OCI-LY1 (cell line): ENCODE results near the gene VSIG4.

Experiments used
- EZH2 ChIP-seq: fragments of 200-600 bp; sonication (generic), shearing (Covaris generic); IDR thresholded peaks from 2 replicates; pipeline ENCODE4 v1.8.0; 2017; ENCODE audit warnings: borderline replicate concordance, mixed run types, mild to moderate bottlenecking, antibody characterized with exemption, low read length, moderate library complexity, mixed read lengths
- TF ChIP-seq, protein P1 (sequence below): fragments of 200-600 bp; sonication (generic), shearing (Covaris generic); IDR thresholded peaks from 2 replicates; pipeline ENCODE4 v1.5.1; 2017; ENCODE audit warnings: mild to moderate bottlenecking, antibody characterized with exemption, low read length, moderate library complexity, mixed read lengths

DNA sequence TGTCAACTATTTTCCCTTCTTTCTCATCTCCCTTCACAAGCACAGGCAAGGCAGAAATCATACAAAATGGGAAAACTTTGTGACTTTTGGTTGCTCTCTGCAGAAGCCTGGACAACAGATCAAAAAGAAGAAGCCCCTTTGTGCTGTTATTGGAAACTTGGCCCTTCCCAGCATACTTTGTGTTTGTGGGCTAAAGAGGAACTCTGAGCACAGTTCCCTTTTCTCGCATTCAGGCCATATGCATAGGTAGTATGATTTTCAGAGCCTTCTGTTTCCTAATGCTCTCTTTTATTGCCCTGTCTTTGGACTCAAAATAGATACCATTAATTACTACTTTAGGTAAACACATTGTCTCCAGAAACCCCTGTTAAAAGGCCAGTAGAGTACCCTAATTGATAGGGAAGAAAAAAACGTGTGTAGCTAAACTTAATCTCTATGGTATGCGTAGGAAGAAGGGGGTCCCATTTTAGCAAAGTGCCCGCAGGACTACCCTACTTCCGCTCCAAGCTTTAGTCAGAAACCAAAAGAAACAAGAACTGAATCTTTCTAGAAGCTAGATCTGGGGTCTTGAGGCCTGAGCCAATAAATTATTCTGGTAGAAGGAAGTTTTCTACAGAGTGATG, 26.6 kb downstream of the VSIG4 start:
- TF ChIP-seq, protein P1, sequence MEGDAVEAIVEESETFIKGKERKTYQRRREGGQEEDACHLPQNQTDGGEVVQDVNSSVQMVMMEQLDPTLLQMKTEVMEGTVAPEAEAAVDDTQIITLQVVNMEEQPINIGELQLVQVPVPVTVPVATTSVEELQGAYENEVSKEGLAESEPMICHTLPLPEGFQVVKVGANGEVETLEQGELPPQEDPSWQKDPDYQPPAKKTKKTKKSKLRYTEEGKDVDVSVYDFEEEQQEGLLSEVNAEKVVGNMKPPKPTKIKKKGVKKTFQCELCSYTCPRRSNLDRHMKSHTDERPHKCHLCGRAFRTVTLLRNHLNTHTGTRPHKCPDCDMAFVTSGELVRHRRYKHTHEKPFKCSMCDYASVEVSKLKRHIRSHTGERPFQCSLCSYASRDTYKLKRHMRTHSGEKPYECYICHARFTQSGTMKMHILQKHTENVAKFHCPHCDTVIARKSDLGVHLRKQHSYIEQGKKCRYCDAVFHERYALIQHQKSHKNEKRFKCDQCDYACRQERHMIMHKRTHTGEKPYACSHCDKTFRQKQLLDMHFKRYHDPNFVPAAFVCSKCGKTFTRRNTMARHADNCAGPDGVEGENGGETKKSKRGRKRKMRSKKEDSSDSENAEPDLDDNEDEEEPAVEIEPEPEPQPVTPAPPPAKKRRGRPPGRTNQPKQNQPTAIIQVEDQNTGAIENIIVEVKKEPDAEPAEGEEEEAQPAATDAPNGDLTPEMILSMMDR, result no peak
- no peak for TF ChIP-seq EZH2
